Adrenal gland (tissue), 5 donors: Measurements from ENCODE around the gene SLC22A17.

Experiments
- CTCF ChIP-seq, 6 experiments: fragments of 450-650 bp in 4 of 6; fragments of 200-600 bp in 2 of 6; sonication (generic) in 1 of 6; IDR thresholded peaks; 1 replicate in 5 of 6; 2 replicates in 1 of 6; pipeline versions ENCODE4 v1.5.1 to v1.8.0; 2016 to 2021; ENCODE audit warnings: antibody characterized with exemption in 6 of 6, mild to moderate bottlenecking in 2 of 6, moderate library complexity in 1 of 6
- POLR2A ChIP-seq, 2 donors: fragments of 450-650 bp; IDR thresholded peaks; one replicate each; pipeline ENCODE4 v1.6.1; 2017; ENCODE audit warnings: antibody characterized with exemption in 2 of 2, mild to moderate bottlenecking in 2 of 2, moderate library complexity in 1 of 2
- donor health status: DM: no; HTN: no; CAD: no.

GRCh38 chr14:23365732-23366425 lies 13.2 kb upstream of the SLC22A17 start:
- TF ChIP-seq POLR2A (IDR thresholded peaks at IDR 0.05) (peak in 1 of 2 donors; percentile 33), CTCF (IDR thresholded peaks at IDR 0.05) (no peak)
